ENCODE measurements around the gene ETFA.

ETFA gene

GRCh38 chr15:76333309-76333708, 22.0 kb upstream of the ETFA start:
- no peaks in the 10 kb centered on the region for H3K9me2 ChIP-seq (replicated peaks; ENCODE audit: insufficient read depth, low read length)
- no peak overlapping the region for H2AFZ ChIP-seq (ENCODE audit: low read length)
- no peaks in the 10 kb centered on the region for H3K79me2 ChIP-seq (ENCODE audit: low read length)
- no peak overlapping the region for H3K9ac ChIP-seq (ENCODE audit: low read length)
- no peak overlapping the region for H3K4me2 ChIP-seq (ENCODE audit: low read depth, low read length)
- no peak overlapping the region for H3K4me3 ChIP-seq (ENCODE audit: low read length)
- no peaks in the 10 kb centered on the region for H3F3A ChIP-seq (ENCODE audit: insufficient read depth, low read length)
- 0 out of 2 replicates have a peak, but pooled peaks cover 6% of the 10 kb centered on the region for H3K27me3 ChIP-seq (replicated peaks; ENCODE audit: insufficient read depth, low read length)
- no peak for DNase-seq
- no peaks in the 10 kb centered on the region for H3K36me3 ChIP-seq (replicated peaks; ENCODE audit: insufficient read depth, low read length)
- no peaks in the 10 kb centered on the region for H4K20me1 ChIP-seq (ENCODE audit: insufficient read depth, low read length)
- TF ChIP-seq EZH2 (optimal IDR thresholded peaks at IDR 0.05; ENCODE audit: low read depth, low read length) = no peak
- TF ChIP-seq CTCF (IDR thresholded peaks at IDR 0.05; ENCODE audit: low read length) = no peak
- TF ChIP-seq EZH2phosphoT487 (IDR thresholded peaks at IDR 0.05; ENCODE audit: low read length) = no peak
- no peaks in the 10 kb centered on the region for H3K9me3 ChIP-seq (replicated peaks; ENCODE audit: insufficient read depth, low read length)
- no peak overlapping the region for H3K27ac ChIP-seq (ENCODE audit: low read length)
- H3K4me1 ChIP-seq (ENCODE audit: low read length) = no peaks in the 10 kb centered on the region; the same call in 1 of the 2 replicates

- Histone ChIP-seq H3K4me3 (ENCODE audit: low read length) (no peak overlapping the region), H2AFZ (ENCODE audit: low read length) (no peak overlapping the region), H3K27ac (ENCODE audit: low read length) (no peak overlapping the region), H3K27me3 (replicated peaks; ENCODE audit: insufficient read depth, low read length) (0 out of 2 replicates have a peak, but pooled peaks cover 6% of the 10 kb centered on the region), H3K4me2 (ENCODE audit: low read depth, low read length) (no peak overlapping the region), H3K9ac (ENCODE audit: low read length) (no peak overlapping the region), H3K36me3 (replicated peaks; ENCODE audit: insufficient read depth, low read length) (no peaks in the 10 kb centered on the region), H3K9me2 (replicated peaks; ENCODE audit: insufficient read depth, low read length) (no peaks in the 10 kb centered on the region), H3F3A (ENCODE audit: insufficient read depth, low read length) (no peaks in the 10 kb centered on the region), H3K9me3 (replicated peaks; ENCODE audit: insufficient read depth, low read length) (no peaks in the 10 kb centered on the region), H4K20me1 (ENCODE audit: insufficient read depth, low read length) (no peaks in the 10 kb centered on the region), H3K79me2 (ENCODE audit: low read length) (no peaks in the 10 kb centered on the region), H3K4me1 (ENCODE audit: low read length) (no peaks in the 10 kb centered on the region; the same call in 1 of the 2 replicates)
- DNase-seq = no peak
- TF ChIP-seq CTCF (IDR thresholded peaks at IDR 0.05; ENCODE audit: low read length) (no peak), EZH2 (optimal IDR thresholded peaks at IDR 0.05; ENCODE audit: low read depth, low read length) (no peak), EZH2phosphoT487 (IDR thresholded peaks at IDR 0.05; ENCODE audit: low read length) (no peak)
Observed at GRCh38 chr15:76332796-76333195, 21.5 kb upstream of the ETFA start.

- no peak for DNase-seq
- H3K36me3 ChIP-seq (replicated peaks; ENCODE audit: insufficient read depth, low read length) = no peaks in the 10 kb centered on the region
- H3K9me3 ChIP-seq (replicated peaks; ENCODE audit: insufficient read depth, low read length) = no peaks in the 10 kb centered on the region
- no peaks in the 10 kb centered on the region for H3K4me1 ChIP-seq (ENCODE audit: low read length)
- H3K79me2 ChIP-seq (ENCODE audit: low read length) = no peaks in the 10 kb centered on the region
- no peaks in the 10 kb centered on the region for H3F3A ChIP-seq (ENCODE audit: insufficient read depth, low read length)
- no peak for TF ChIP-seq EZH2 (optimal IDR thresholded peaks at IDR 0.05; ENCODE audit: low read depth, low read length)
- no peak for TF ChIP-seq EZH2phosphoT487 (IDR thresholded peaks at IDR 0.05; ENCODE audit: low read length)
- TF ChIP-seq CTCF (IDR thresholded peaks at IDR 0.05; ENCODE audit: low read length) = no peak; the same call in 1 of the 2 replicates
- no peaks in the 10 kb centered on the region for H3K9me2 ChIP-seq (replicated peaks; ENCODE audit: insufficient read depth, low read length)
- H2AFZ ChIP-seq (ENCODE audit: low read length) = 0 out of 2 replicates have a peak overlapping the region, but pooled peaks have one; percentile 19
- no peaks in the 10 kb centered on the region for H3K27me3 ChIP-seq (replicated peaks; ENCODE audit: insufficient read depth, low read length)
- no peak overlapping the region for H3K4me2 ChIP-seq (ENCODE audit: low read depth, low read length)
- no peak overlapping the region for H3K27ac ChIP-seq (ENCODE audit: low read length)
- H3K9ac ChIP-seq (ENCODE audit: low read length) = no peak overlapping the region
- H3K4me3 ChIP-seq (ENCODE audit: low read length) = no peak overlapping the region
- H4K20me1 ChIP-seq (ENCODE audit: insufficient read depth, low read length) = no peaks in the 10 kb centered on the region
Observed at GRCh38 chr15:76330080-76330680, 18.9 kb upstream of the ETFA start.
